Ishikawa (cell line): Measurements from ENCODE around the gene RNU6-1.

Experiments used
- CEBPB ChIP-seq: IDR thresholded peaks from 2 replicates; pipeline ENCODE4 v1.6.1; 2012
- EP300 ChIP-seq: IDR thresholded peaks from 2 replicates; pipeline ENCODE4 v1.6.1; 2012; ENCODE audit warnings: borderline replicate concordance
- TCF12 ChIP-seq: IDR thresholded peaks from 2 replicates; pipeline ENCODE4 v1.6.1; 2012; ENCODE audit warnings: low read depth
- TF ChIP-seq, protein P1 (sequence below): IDR thresholded peaks from 2 replicates; pipeline ENCODE4 v1.6.1; 2012; ENCODE audit warnings: low read depth, mild to moderate bottlenecking

DNA sequence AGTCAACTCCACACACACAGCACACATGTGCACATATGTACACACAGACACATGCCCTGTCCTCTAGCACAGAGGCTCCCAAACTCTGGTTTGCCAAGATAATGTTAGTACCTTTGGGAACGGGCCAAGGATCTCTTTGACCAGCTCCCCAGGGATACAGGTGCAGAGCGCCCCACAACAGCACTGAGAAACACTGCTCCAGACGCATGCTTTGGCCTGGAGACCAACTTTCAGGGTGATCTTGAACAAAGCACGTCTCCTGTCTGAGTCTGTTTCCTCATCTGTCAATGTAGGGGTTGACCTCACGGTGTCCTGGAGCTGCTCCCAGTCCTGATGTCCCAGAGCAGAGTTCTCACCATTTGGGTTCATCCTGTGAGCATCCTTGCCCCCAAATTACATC, 30.4 kb downstream of the RNU6-1 start:
- TF ChIP-seq TCF12 (no peak), CEBPB (no peak), EP300 (no peak)
- TF ChIP-seq, protein P1, sequence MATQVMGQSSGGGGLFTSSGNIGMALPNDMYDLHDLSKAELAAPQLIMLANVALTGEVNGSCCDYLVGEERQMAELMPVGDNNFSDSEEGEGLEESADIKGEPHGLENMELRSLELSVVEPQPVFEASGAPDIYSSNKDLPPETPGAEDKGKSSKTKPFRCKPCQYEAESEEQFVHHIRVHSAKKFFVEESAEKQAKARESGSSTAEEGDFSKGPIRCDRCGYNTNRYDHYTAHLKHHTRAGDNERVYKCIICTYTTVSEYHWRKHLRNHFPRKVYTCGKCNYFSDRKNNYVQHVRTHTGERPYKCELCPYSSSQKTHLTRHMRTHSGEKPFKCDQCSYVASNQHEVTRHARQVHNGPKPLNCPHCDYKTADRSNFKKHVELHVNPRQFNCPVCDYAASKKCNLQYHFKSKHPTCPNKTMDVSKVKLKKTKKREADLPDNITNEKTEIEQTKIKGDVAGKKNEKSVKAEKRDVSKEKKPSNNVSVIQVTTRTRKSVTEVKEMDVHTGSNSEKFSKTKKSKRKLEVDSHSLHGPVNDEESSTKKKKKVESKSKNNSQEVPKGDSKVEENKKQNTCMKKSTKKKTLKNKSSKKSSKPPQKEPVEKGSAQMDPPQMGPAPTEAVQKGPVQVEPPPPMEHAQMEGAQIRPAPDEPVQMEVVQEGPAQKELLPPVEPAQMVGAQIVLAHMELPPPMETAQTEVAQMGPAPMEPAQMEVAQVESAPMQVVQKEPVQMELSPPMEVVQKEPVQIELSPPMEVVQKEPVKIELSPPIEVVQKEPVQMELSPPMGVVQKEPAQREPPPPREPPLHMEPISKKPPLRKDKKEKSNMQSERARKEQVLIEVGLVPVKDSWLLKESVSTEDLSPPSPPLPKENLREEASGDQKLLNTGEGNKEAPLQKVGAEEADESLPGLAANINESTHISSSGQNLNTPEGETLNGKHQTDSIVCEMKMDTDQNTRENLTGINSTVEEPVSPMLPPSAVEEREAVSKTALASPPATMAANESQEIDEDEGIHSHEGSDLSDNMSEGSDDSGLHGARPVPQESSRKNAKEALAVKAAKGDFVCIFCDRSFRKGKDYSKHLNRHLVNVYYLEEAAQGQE: no peak
